MM.1S (cell line): Measurements from ENCODE around the gene SLC49A4.

Experiments
- DNase-seq: peaks from one replicate; pipeline ENCODE4 v3.0.0-alpha.2; 2015
- H2AFZ ChIP-seq: fragments of 300-600 bp; sonication (generic); 2 replicates; pipeline ENCODE4 v1.6.0; 2016; ENCODE audit warnings: antibody characterized with exemption, low read length
- H3F3A ChIP-seq: fragments of 300-600 bp; sonication (generic); 2 replicates; pipeline ENCODE4 v1.6.1; 2016; ENCODE audit warnings: mild to moderate bottlenecking, antibody characterized with exemption, low read length, moderate library complexity, mixed read lengths; ENCODE audit not compliant: insufficient read depth
- H3K27ac ChIP-seq: fragments of 300-600 bp; sonication (generic); 2 replicates; pipeline ENCODE4 v1.5.1; 2016; ENCODE audit warnings: mild to moderate bottlenecking, low read length
- H3K27me3 ChIP-seq: fragments of 300-600 bp; sonication (generic); replicated peaks from 2 replicates; pipeline ENCODE4 v1.6.0; 2016; ENCODE audit warnings: low read length; ENCODE audit not compliant: insufficient read depth
- H3K36me3 ChIP-seq: fragments of 300-600 bp; sonication (generic); replicated peaks from 2 replicates; pipeline ENCODE4 v1.6.1; 2016; ENCODE audit warnings: mild to moderate bottlenecking, low read length, mixed read lengths; ENCODE audit not compliant: insufficient read depth
- H3K4me1 ChIP-seq: fragments of 300-600 bp; sonication (generic); 2 replicates; pipeline ENCODE4 v1.6.1; 2016; ENCODE audit warnings: low read length, mixed read lengths
- H3K4me2 ChIP-seq: fragments of 300-600 bp; sonication (generic); 2 replicates; pipeline ENCODE4 v1.6.0; 2016; ENCODE audit warnings: low read depth, low read length
- H3K4me3 ChIP-seq: fragments of 300-600 bp; sonication (generic); 2 replicates; pipeline ENCODE4 v1.5.1; 2016; ENCODE audit warnings: low read length, mixed read lengths
- H3K79me2 ChIP-seq: fragments of 300-600 bp; sonication (generic); 2 replicates; pipeline ENCODE4 v1.6.1; 2016; ENCODE audit warnings: mixed run types, low read length, mixed read lengths
- H3K9ac ChIP-seq: fragments of 300-600 bp; sonication (generic); 2 replicates; pipeline ENCODE4 v1.6.1; 2016; ENCODE audit warnings: low read length, mixed read lengths
- H3K9me2 ChIP-seq: fragments of 300-600 bp; sonication (generic); replicated peaks from 2 replicates; pipeline ENCODE4 v1.6.1; 2016; ENCODE audit warnings: mild to moderate bottlenecking, low read length, mixed read lengths; ENCODE audit not compliant: insufficient read depth
- H3K9me3 ChIP-seq: fragments of 300-600 bp; sonication (generic); replicated peaks from 2 replicates; pipeline ENCODE4 v1.6.1; 2016; ENCODE audit warnings: mild to moderate bottlenecking, low read length, mixed read lengths; ENCODE audit not compliant: insufficient read depth
- H4K20me1 ChIP-seq: fragments of 300-600 bp; sonication (generic); 2 replicates; pipeline ENCODE4 v1.6.1; 2016; ENCODE audit warnings: mild to moderate bottlenecking, low read length, moderate library complexity, mixed read lengths; ENCODE audit not compliant: insufficient read depth
- CTCF ChIP-seq: fragments of 300-600 bp; sonication (generic); IDR thresholded peaks from 2 replicates; pipeline ENCODE4 v1.5.1; 2016; ENCODE audit warnings: antibody characterized with exemption, low read length, mixed read lengths
- EZH2 ChIP-seq: fragments of 300-600 bp; sonication (generic); optimal IDR thresholded peaks from 2 replicates; pipeline ENCODE3; 2017; ENCODE audit warnings: low read depth, mild to moderate bottlenecking, antibody characterized with exemption, low read length, mixed read lengths
- EZH2phosphoT487 ChIP-seq: fragments of 300-600 bp; sonication (generic); IDR thresholded peaks from 2 replicates; pipeline ENCODE4 v1.6.1; 2018; ENCODE audit warnings: antibody characterized with exemption, low read length

The SLC49A4 gene

GRCh38 chr3:122810734-122811133, 15.9 kb downstream of the SLC49A4 start:
- DNase-seq, result no peak
- Histone ChIP-seq H3K9me3 (no peaks in the 10 kb centered on the region), H4K20me1 (no peaks in the 10 kb centered on the region), H3K4me2 (no peak overlapping the region), H3K4me3 (no peak overlapping the region), H3F3A (no peaks in the 10 kb centered on the region), H3K36me3 (no peaks in the 10 kb centered on the region), H3K79me2 (no peaks in the 10 kb centered on the region), H3K9ac (no peak overlapping the region), H3K9me2 (no peaks in the 10 kb centered on the region), H2AFZ (no peak overlapping the region), H3K27me3 (no peaks in the 10 kb centered on the region), H3K27ac (no peak overlapping the region), H3K4me1 (no peaks in the 10 kb centered on the region)
- TF ChIP-seq CTCF, result no peak

- no peak for DNase-seq
- Histone ChIP-seq H3K79me2 (no peaks in the 10 kb centered on the region), H3F3A (0 out of 2 replicates have a peak, but pooled peaks cover 3% of the 10 kb centered on the region), H3K27me3 (no peaks in the 10 kb centered on the region), H3K4me3 (no peak overlapping the region), H3K4me2 (no peak overlapping the region), H4K20me1 (no peaks in the 10 kb centered on the region), H2AFZ (no peak overlapping the region), H3K9ac (no peak overlapping the region), H3K9me2 (no peaks in the 10 kb centered on the region), H3K9me3 (no peaks in the 10 kb centered on the region), H3K36me3 (no peaks in the 10 kb centered on the region), H3K27ac (no peak overlapping the region), H3K4me1 (peaks cover 14% of the 10 kb centered on the region; the same call in 1 of the 2 replicates)
- TF ChIP-seq CTCF (no peak), EZH2phosphoT487 (no peak), EZH2 (no peak)
These were observed 21.7 kb downstream of the SLC49A4 start for GRCh38 chr3:122816587-122816986.

GRCh38 chr3:122824465-122825381, 29.9 kb downstream of the SLC49A4 start:
- Histone ChIP-seq H3K9me2 (no peaks in the 10 kb centered on the region), H2AFZ (no peak overlapping the region), H3K27ac (peak overlapping the region; percentile 51; the same call in 1 of the 2 replicates), H3F3A (peaks cover 3% of the 10 kb centered on the region; the same call in 1 of the 2 replicates), H4K20me1 (no peaks in the 10 kb centered on the region), H3K9ac (peak overlapping the region; percentile 13; the same call in 1 of the 2 replicates), H3K4me2 (peak overlapping the region; percentile 43), H3K27me3 (no peaks in the 10 kb centered on the region), H3K79me2 (no peaks in the 10 kb centered on the region), H3K4me1 (peaks cover 38% of the 10 kb centered on the region), H3K9me3 (no peaks in the 10 kb centered on the region), H3K36me3 (no peaks in the 10 kb centered on the region), H3K4me3 (no peak overlapping the region)
- no peak for TF ChIP-seq CTCF
- no peak for TF ChIP-seq EZH2
- DNase-seq, result no peak
